Measurements from ENCODE around the gene ZEB1.

Gene ZEB1

DNA sequence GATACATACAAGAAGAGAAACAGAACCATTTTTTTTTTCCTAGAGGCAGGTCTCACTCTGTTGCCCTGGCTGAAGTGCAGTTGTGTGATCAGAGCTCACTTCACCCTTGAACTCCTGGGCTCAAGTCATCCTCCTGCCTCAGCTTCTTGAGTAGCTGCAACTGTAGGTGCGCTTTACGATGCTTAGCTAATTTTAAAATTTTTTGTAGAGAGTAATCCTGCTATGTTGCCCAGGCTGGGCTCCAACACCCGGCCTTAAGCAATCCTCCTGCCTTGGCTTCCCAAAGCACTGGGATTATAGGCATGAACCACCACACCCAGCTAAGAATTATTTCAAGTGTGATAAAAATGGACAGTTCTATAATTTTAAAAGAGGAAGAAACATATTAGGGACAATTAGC, 5.6 kb upstream of the ZEB1 start:
- no peak for ATAC-seq
- DNase-seq (ENCODE audit: low spot score in 2 of 2) = no peak
- H3K27ac Mint-ChIP-seq = no peak overlapping the region
- no peak overlapping the region for H3K4me3 Mint-ChIP-seq
- H3K4me1 Mint-ChIP-seq = peaks cover 13% of the 10 kb centered on the region
- H3K9me3 Mint-ChIP-seq = no peaks in the 10 kb centered on the region
- H3K36me3 Mint-ChIP-seq = peaks cover 6% of the 10 kb centered on the region

DNA sequence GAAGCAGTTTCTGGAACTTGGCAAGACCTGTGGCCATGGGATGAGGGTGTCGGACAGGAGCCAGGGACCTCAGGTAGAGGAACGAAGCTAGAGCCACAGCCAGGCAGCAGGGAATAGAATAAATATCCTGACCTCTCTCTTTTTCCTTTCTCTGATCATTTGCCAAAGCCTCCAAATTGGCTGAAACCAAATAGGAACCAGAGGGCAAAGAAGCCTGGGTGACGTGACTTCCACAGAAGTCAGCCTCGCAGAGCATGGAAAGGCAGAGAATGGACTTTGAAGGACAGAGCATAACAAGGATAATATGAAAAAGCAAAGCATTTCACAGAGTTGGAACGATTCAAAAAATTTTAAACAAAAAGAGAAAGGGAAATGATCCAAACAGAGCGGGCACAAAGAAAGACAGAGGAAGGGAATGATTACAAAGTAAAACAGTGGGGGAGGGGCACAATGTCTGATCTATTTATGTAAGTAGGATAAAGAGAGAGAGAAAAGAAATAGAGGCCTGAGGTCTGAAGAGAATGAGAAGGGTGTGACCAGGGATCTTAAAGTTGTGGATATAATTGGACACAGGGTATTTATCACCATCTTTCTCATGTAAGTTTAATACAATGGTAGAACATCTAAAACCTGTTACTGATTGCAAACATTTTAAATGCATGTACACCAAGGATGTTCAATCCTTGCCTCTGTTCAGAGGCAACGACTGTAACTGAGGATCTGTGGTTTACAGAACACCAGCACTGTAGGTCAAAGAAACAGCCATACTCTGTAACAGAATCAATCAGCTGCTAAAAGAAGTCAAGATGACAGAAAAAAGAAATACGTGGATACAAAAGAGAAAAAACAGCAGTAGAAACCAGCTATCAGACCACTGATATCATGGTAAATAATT, 4.5 kb upstream of the ZEB1 start:
- peaks cover 16% of the 10 kb centered on the region for H3K36me3 Mint-ChIP-seq
- H3K27ac Mint-ChIP-seq = no peak overlapping the region
- peaks cover 13% of the 10 kb centered on the region for H3K4me1 Mint-ChIP-seq
- no peak overlapping the region for H3K4me3 Mint-ChIP-seq
- no peaks in the 10 kb centered on the region for H3K9me3 Mint-ChIP-seq
- ATAC-seq (no peak), DNase-seq (ENCODE audit: low spot score in 2 of 2) (no peak)

DNA sequence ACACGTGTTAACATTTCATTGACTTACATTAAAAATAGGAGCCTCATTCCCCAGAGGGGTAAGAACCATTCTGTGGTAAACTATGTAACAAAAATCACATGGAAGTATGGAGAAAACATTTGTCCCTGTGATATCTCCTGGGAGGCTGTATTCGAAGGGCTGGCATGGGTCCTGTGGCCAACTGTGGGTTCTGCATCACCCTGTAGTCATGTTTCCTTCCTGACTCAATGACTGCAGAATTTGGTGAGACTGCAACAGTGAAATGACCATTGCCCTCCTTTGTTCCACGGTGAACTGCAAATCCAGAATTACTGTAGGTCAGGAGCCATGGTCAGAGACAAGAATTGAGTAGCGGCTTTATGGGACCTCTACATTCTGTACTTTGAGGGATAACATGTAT, 3.6 kb upstream of the ZEB1 start:
- Mint-ChIP-seq H3K4me3 (no peak overlapping the region), H3K4me1 (peaks cover 13% of the 10 kb centered on the region), H3K36me3 (peaks cover 21% of the 10 kb centered on the region), H3K9me3 (no peaks in the 10 kb centered on the region), H3K27ac (no peak overlapping the region)
- DNase-seq (ENCODE audit: low spot score in 2 of 2) (no peak), ATAC-seq (no peak)

DNA sequence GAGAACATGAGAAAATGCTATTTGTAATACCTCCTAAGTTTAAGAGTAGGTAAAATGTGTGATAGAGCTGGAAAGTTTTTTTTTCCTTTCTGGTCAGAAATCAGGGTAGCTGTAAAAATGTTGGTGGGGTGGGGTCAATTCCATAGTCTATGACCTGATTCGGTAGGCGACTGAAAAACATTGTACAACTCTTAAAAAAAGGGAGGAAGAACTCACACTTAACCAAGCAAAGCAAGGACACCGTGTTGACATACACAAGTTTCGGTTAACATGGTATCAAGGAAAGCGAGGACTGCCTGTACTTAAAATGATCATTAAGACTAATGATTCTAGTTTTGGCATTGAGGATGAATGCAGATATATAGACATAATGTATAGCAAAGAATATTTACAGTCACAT, 1.8 kb upstream of the ZEB1 start:
- H3K9me3 Mint-ChIP-seq = no peaks in the 10 kb centered on the region
- peak overlapping the region; percentile 83 for H3K4me3 Mint-ChIP-seq
- H3K27ac Mint-ChIP-seq = no peak overlapping the region
- H3K36me3 Mint-ChIP-seq = peaks cover 23% of the 10 kb centered on the region
- DNase-seq (ENCODE audit: low spot score in 2 of 2) = no peak
- peaks cover 30% of the 10 kb centered on the region for H3K4me1 Mint-ChIP-seq
- ATAC-seq = no peak

DNA sequence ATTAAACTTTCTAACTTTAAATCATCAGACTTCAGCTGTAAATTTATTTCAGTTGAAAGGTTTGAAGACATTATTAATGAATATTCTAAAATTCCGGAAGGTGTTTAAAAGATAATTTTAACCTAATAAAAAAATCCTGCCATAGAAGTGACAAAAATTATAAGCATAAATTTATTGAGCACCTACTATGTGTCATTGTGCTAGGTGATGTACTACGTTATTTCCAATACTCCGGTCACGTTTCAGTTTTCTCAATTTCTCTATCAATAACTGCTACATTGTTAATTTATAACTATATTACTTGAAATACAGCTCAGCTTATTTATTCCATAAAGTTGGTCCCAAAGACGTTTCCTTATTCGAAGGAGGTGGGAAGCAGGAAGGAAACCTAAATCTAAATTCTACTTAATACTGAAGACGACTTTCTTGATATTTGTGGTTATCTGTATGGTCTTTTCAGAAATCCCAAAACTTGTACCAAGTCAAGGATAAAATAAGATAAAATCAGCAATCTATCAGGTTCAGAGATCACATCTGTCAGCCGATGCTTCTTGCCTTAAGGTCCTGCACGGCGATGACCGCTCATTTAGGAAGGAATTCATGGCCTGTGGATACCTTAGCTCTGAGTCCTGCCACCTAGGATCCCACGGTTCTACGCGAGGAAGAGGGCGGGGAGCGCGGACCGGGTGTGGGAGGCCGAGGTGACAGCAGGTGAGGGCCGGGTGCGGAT, 1.2 kb upstream of the ZEB1 start:
- ATAC-seq = no peak
- DNase-seq (ENCODE audit: low spot score in 2 of 2) = no peak
- H3K4me1 Mint-ChIP-seq = peaks cover 35% of the 10 kb centered on the region
- peaks cover 23% of the 10 kb centered on the region for H3K36me3 Mint-ChIP-seq
- peak overlapping the region; percentile 96 for H3K27ac Mint-ChIP-seq
- H3K9me3 Mint-ChIP-seq = no peaks in the 10 kb centered on the region
- H3K4me3 Mint-ChIP-seq = peak overlapping the region; percentile 83

DNA sequence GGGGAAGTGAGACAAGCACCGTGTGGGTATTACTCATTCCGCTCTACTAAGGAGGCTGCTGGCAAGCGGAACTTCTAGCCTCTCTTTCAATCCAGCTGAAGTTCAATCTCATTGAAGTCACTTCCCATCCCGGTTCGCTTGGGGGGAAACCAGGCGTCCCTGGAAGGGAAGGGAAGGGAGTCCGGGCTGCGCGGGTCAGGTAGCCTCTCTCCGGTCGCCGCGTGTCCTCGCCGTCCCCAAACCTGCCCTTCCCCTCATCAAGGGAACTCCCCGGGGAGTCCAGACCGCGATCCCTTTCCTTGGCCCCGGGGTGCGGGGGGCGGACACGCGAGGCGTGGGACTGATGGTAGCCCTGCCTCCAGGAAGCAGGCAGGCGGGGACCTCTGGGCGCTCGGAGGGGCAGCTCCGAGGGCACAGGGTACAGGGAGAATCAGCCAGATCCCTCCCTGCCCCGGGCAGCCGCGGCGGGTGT, 598 bp upstream of the ZEB1 start:
- ATAC-seq (peak; percentile 85), DNase-seq (ENCODE audit: low spot score in 2 of 2) (peak; percentile 66 to 88)
- Mint-ChIP-seq H3K4me1 (peaks cover 36% of the 10 kb centered on the region), H3K36me3 (peaks cover 23% of the 10 kb centered on the region), H3K4me3 (peak overlapping the region; percentile 83), H3K9me3 (no peaks in the 10 kb centered on the region), H3K27ac (peak overlapping the region; percentile 96)

DNA sequence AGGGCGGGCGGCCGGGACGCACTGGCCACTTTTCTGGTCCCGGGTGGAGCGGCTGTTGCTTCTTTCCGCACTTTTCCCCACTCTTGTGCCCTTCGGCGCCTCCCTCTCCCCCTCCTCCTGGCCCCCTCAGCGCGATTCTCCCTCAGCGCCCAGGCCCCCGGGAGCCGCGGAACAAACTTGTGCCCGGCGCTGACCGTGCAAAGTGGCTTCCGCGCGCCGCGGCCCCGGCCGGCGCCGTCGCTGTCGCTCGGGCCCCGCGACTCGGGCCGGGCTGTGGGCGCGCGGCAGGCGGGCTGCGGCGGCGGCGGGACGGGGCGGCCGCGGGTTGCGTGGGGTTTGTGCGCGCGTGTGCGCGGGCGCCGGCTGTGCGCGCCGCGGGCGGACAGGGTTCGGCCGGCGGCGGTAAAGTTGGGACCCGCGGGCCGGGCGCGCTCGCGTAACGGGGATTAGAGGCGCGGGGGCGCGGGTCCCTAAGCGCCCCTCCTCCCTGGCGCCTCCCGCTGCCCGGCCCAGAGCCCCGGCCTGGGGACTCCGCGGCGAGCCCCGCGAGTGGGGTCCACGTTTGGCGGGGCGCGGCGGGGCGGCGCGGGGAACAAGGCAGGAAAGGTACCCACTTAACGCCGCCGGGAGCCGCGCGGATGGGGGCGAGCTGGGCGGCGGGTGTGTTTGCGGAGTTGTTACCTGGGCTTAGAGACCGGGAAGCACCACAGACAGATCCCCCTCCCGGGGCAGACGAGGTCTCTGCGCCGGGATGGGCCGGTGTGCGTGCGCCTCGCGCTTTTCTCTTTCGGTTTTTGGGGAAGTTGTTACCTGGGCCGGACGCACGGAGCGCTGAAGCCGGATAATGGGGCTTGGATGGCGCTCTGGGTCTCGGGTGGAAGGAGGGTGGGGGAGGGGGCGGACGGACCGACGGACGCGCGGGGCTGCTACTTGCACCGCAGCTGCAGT, 860 bp downstream of the ZEB1 start:
- peaks cover 36% of the 10 kb centered on the region for H3K4me1 Mint-ChIP-seq

DNA sequence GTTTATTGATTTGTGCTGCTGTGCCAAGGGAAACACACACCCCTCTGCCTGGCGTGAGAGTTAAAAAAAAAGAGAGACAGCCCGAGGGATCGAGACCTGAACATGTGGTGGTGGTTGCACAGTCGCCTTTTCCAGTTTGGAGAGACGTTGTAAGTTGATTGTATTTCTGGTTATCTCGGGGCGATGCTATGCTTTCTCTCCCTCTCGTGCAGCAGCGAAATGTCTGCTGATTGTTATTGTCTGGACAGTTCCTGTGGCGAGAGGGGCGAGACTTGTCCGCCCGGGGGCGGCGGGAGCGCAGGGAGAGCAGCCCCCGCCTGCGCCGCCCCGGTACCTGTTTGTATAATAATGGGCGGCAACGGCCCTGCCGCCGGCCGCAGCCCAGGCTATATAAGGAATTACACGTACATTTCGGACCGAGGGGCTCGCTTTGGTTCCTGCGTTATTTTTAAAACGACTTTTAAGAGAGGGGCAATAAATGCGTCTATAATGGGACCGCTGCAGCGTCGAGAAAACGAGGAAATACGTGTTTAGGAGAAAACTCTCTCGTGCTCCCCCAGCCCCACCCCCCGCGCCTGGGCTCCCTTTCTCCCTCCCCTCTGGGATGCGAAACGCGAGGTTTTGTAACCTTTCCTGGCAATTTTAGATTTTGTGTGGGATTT, 1.7 kb downstream of the ZEB1 start:
- Mint-ChIP-seq H3K27ac (peak overlapping the region; percentile 91), H3K4me3 (peak overlapping the region; percentile 83), H3K9me3 (no peaks in the 10 kb centered on the region), H3K36me3 (peaks cover 23% of the 10 kb centered on the region), H3K4me1 (peaks cover 36% of the 10 kb centered on the region)
- DNase-seq (ENCODE audit: low spot score in 2 of 2) (peak; percentile 8 to 63), ATAC-seq (no peak)

More for the DNA sequence above, 860 bp downstream of the ZEB1 start:
- Mint-ChIP-seq H3K4me3 (peak overlapping the region; percentile 83), H3K27ac (peak overlapping the region; percentile 96), H3K9me3 (no peaks in the 10 kb centered on the region), H3K36me3 (peaks cover 23% of the 10 kb centered on the region)
- peak; percentile 27 for ATAC-seq
- peak; percentile 27 to 73 for DNase-seq (ENCODE audit: low spot score in 2 of 2)

DNA sequence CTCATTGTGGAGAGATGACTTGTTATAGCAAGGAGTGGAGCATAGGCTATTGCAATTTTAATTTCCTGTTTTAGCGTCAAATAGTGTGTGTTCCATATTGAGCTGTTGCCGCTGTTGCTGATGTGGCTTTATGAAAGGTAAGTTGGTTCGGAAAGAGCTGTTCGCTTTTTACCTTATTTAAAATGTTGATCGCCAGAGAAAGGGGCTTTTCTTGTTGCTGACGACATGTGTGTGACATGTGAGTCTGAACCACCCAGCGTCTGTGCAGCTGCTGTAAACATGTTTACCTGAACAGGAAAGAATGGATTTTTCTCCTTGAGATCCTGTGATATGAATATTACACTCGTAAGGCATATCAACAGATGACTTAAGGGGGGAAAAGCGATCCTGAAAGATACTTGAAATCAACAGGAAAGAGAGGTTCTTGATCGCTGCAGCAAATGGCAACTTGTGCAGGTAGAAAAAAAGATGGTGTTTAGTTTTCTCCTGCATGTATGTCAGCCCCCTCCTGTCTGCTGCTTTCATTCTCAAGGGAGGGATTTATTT, 2.5 kb downstream of the ZEB1 start:
- Mint-ChIP-seq H3K4me1 (peaks cover 36% of the 10 kb centered on the region), H3K27ac (peak overlapping the region; percentile 91), H3K36me3 (peaks cover 23% of the 10 kb centered on the region), H3K4me3 (peak overlapping the region; percentile 83), H3K9me3 (no peaks in the 10 kb centered on the region)
- no peak for ATAC-seq
- DNase-seq (ENCODE audit: low spot score in 2 of 2) = no peak

DNA sequence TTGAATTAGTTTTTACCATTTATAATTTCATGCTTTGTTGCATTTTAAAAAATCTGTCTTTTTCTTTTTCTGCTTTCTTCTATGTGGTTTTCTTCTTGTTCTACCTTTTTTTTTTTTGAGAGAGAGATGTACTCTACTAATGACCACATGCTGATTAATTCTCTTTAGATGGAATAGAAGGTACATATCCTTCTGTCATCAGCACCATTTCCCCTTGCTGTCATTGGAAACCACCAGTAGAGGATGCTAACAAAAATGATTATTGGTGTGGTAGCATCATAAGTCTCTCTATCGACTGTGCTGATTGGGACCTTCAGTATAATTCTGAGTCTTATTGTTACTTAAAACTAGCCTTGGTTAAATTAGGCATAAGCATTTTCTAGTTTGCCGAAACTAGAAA, 3.6 kb downstream of the ZEB1 start:
- Mint-ChIP-seq H3K27ac (no peak overlapping the region), H3K36me3 (peaks cover 23% of the 10 kb centered on the region), H3K4me1 (peaks cover 29% of the 10 kb centered on the region), H3K4me3 (peak overlapping the region; percentile 83), H3K9me3 (no peaks in the 10 kb centered on the region)
- DNase-seq (ENCODE audit: low spot score in 2 of 2) (no peak), ATAC-seq (peak; percentile 45)

DNA sequence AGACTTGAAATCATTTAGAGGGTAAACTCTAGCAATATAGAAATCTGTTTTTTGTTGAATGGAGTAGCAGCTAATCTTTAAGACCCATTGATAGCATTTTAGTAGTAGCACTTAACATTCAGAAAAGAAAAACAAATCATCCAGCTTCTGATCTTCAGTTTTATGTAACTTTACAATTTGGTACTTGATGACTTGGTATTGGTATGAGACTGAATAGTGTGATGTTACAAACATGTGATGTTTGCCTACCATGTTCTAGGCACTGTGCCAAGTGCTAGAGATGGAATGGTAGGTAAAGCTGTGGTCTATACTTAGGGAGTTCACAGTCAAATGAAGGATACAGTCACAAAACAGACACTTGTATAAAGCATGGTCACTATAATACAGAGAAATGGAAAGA, 21.3 kb downstream of the ZEB1 start:
- H3K9me3 Mint-ChIP-seq = no peaks in the 10 kb centered on the region
- no peak overlapping the region for H3K27ac Mint-ChIP-seq
- H3K4me1 Mint-ChIP-seq = peaks cover 6% of the 10 kb centered on the region
- H3K4me3 Mint-ChIP-seq = no peak overlapping the region
- DNase-seq (ENCODE audit: low spot score in 2 of 2) (no peak), ATAC-seq (peak; percentile 79)
- no peaks in the 10 kb centered on the region for H3K36me3 Mint-ChIP-seq

DNA sequence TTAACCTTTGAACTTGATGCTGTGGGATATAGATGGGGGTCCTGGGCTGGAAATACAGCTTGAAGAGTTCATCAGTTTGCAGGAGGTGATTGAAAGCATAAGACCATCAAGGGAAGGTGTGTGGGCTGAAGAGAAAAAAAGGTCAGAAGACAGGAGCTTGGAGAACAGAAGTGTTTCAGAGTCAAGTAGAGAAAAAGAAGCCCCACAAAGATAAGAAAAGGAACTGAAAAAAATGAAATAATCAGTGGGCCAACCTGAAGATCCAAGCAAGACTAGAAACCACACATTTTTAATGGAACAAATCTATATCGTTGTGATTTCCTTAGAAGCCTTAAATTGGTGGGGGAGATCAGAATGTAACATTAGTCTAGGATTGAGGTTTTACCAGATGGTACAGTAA, 22.5 kb downstream of the ZEB1 start:
- Mint-ChIP-seq H3K4me3 (no peak overlapping the region), H3K9me3 (no peaks in the 10 kb centered on the region), H3K4me1 (peaks cover 12% of the 10 kb centered on the region), H3K36me3 (no peaks in the 10 kb centered on the region), H3K27ac (no peak overlapping the region)
- ATAC-seq (no peak), DNase-seq (ENCODE audit: low spot score in 2 of 2) (no peak)

DNA sequence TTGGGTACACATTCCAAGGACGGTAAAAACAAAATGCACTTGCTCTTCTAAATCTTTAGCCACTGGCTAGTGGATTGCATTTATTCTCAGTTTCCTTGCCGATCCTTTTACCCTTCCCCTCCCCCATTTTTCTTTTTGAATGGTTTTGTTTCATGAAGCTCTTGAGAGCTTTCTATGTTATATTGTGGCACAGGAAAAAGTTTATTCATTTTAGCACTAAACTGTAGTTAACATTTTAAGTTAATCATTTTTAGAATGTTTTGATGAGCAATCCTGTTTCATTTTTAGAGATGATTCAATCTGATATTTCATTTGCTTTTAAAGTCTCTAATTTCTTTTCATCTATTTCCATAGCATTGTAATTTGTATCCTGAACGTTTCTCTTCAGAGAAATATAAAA, 24.0 kb downstream of the ZEB1 start:
- Mint-ChIP-seq H3K27ac (peak overlapping the region; percentile 0), H3K36me3 (no peaks in the 10 kb centered on the region), H3K4me1 (peaks cover 19% of the 10 kb centered on the region), H3K9me3 (no peaks in the 10 kb centered on the region), H3K4me3 (no peak overlapping the region)
- DNase-seq (ENCODE audit: low spot score in 2 of 2) (no peak), ATAC-seq (peak; percentile 87)

DNA sequence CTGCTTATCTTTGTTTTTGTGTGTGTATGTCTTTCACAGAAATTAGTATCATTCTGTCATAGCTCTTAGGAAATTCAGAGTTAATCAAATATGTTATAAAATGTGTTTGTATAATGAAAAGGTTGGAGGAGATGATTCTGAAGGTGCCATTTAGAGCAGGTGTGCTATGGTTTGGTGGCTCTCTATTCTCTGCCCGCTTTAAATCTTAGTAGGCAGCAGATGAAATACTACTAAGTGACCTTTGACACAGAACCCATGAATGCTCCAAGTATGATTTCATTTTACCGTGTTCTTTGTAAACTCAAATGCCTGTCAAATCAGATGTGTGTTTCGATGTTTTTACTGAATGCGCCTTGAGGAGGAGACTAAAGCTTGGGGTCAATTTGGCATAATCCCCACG, 24.5 kb downstream of the ZEB1 start:
- Mint-ChIP-seq H3K4me1 (peaks cover 22% of the 10 kb centered on the region), H3K27ac (peak overlapping the region; percentile 0), H3K36me3 (no peaks in the 10 kb centered on the region), H3K9me3 (no peaks in the 10 kb centered on the region), H3K4me3 (no peak overlapping the region)
- no peak for DNase-seq (ENCODE audit: low spot score in 2 of 2)
- peak; percentile 39 for ATAC-seq
